Breast epithelium (tissue), 3 donors: ENCODE measurements around the gene ETS1.

Experiments used
- POLR2A ChIP-seq: fragments of 450-650 bp; IDR thresholded peaks from one replicate; pipeline ENCODE4 v1.6.1; 2016; ENCODE audit warnings: antibody characterized with exemption, mild to moderate bottlenecking, moderate library complexity
- TF ChIP-seq, protein P1 (sequence below), 3 donors: fragments of 450-650 bp; IDR thresholded peaks; one replicate each; pipeline ENCODE4 v1.5.1; 2016 to 2017; ENCODE audit warnings: antibody characterized with exemption in 3 of 3, mild to moderate bottlenecking in 3 of 3, moderate library complexity in 3 of 3

DNA sequence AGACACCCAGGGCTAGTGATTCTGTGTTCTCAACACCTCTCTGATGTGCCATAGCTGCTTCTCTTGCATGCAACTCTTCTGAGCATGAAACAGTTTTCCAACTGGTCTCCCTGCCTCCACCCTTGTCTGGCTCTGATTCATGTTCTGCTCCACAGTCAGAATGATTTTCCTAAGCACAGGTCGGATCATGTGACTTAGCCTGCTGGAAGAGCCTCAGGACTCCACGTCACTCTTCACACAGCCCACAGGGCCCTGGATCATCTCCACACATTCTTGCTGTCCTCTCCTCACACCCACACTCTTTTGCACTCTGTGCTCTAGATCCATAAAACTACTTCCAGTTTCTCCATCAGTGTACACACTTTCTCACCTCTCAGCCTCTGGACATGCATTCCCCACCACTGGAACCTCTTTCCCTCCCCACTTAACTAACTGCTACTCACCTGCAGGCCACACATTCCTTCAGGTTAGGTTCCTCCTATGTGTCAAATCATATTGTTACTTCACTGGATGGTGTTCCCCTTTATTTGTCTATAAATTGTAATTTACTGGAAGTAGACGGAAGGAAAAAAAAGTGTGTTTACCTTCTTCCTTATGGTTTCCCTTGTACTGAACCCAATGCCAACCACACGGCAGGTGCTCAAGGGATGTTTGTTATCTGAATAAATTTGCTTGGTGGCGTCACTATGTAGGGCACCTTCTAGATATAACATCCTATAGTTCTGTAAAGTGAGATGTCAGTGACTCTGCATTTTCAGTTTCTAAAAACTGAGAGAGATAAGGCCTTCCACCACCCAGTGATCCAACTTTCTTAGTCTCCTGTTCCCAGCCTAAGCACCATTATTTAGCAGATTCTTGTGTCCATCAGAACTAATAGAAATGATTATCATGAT is 133.7 kb downstream of the ETS1 start:
- TF ChIP-seq, protein P1, sequence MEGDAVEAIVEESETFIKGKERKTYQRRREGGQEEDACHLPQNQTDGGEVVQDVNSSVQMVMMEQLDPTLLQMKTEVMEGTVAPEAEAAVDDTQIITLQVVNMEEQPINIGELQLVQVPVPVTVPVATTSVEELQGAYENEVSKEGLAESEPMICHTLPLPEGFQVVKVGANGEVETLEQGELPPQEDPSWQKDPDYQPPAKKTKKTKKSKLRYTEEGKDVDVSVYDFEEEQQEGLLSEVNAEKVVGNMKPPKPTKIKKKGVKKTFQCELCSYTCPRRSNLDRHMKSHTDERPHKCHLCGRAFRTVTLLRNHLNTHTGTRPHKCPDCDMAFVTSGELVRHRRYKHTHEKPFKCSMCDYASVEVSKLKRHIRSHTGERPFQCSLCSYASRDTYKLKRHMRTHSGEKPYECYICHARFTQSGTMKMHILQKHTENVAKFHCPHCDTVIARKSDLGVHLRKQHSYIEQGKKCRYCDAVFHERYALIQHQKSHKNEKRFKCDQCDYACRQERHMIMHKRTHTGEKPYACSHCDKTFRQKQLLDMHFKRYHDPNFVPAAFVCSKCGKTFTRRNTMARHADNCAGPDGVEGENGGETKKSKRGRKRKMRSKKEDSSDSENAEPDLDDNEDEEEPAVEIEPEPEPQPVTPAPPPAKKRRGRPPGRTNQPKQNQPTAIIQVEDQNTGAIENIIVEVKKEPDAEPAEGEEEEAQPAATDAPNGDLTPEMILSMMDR (IDR thresholded peaks at IDR 0.05) = no peak
- no peak for TF ChIP-seq POLR2A
